ENCODE measurements around the gene LRRTM4.

DNA sequence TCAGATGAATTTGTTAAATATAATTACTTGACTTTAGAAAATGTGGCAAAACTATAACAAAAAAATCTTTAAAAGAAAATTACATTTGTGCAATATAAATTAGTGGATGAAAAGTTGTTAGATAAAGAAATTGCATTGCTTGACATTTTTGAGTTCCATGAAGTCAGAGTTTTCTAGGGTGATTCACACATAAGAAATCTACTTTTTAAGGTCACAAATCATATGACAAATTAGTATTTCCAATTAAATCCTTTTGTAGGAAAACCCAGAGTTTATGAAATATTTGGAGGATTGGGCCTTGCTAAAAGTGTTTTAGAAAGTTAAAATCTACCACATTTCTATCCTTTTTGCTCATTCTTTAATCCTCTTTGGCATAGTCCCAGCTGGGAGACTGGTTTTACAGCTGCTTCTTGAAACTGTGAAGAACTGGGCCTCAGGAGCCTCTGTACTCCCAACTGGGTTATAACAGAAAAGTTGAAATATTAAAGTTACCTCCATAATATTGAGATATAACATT, 289.2 kb downstream of the LRRTM4 start:
- TF ChIP-seq EP300 (IDR thresholded peaks at IDR 0.05; ENCODE audit: borderline replicate concordance in 1 of 2, low read depth in 1 of 2, low read length in 1 of 2) (no peak), RCOR1 (IDR thresholded peaks at IDR 0.05; ENCODE audit: low read length) (no peak), TAF1 (IDR thresholded peaks at IDR 0.05; ENCODE audit: borderline replicate concordance, low read depth, low read length) (no peak), POLR2AphosphoS5 (IDR thresholded peaks at IDR 0.05; ENCODE audit: low read depth, low read length) (no peak), JUND (IDR thresholded peaks at IDR 0.05) (no peak), TEAD4 (IDR thresholded peaks at IDR 0.05; ENCODE audit: borderline replicate concordance, insufficient read depth) (no peak), FOXM1 (IDR thresholded peaks at IDR 0.05; ENCODE audit: low read depth) (no peak), SMC3 (IDR thresholded peaks at IDR 0.05; ENCODE audit: low read depth, low read length) (no peak), MEF2A (IDR thresholded peaks at IDR 0.05; ENCODE audit: borderline replicate concordance, low read depth) (no peak), CHD2 (IDR thresholded peaks at IDR 0.05; ENCODE audit: low read length, partially characterized antibody) (no peak), RFX5 (IDR thresholded peaks at IDR 0.05; ENCODE audit: low read length) (no peak)
- TF ChIP-seq, protein P1, sequence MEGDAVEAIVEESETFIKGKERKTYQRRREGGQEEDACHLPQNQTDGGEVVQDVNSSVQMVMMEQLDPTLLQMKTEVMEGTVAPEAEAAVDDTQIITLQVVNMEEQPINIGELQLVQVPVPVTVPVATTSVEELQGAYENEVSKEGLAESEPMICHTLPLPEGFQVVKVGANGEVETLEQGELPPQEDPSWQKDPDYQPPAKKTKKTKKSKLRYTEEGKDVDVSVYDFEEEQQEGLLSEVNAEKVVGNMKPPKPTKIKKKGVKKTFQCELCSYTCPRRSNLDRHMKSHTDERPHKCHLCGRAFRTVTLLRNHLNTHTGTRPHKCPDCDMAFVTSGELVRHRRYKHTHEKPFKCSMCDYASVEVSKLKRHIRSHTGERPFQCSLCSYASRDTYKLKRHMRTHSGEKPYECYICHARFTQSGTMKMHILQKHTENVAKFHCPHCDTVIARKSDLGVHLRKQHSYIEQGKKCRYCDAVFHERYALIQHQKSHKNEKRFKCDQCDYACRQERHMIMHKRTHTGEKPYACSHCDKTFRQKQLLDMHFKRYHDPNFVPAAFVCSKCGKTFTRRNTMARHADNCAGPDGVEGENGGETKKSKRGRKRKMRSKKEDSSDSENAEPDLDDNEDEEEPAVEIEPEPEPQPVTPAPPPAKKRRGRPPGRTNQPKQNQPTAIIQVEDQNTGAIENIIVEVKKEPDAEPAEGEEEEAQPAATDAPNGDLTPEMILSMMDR (IDR thresholded peaks at IDR 0.05), result no peak
- TF ChIP-seq, protein P2, sequence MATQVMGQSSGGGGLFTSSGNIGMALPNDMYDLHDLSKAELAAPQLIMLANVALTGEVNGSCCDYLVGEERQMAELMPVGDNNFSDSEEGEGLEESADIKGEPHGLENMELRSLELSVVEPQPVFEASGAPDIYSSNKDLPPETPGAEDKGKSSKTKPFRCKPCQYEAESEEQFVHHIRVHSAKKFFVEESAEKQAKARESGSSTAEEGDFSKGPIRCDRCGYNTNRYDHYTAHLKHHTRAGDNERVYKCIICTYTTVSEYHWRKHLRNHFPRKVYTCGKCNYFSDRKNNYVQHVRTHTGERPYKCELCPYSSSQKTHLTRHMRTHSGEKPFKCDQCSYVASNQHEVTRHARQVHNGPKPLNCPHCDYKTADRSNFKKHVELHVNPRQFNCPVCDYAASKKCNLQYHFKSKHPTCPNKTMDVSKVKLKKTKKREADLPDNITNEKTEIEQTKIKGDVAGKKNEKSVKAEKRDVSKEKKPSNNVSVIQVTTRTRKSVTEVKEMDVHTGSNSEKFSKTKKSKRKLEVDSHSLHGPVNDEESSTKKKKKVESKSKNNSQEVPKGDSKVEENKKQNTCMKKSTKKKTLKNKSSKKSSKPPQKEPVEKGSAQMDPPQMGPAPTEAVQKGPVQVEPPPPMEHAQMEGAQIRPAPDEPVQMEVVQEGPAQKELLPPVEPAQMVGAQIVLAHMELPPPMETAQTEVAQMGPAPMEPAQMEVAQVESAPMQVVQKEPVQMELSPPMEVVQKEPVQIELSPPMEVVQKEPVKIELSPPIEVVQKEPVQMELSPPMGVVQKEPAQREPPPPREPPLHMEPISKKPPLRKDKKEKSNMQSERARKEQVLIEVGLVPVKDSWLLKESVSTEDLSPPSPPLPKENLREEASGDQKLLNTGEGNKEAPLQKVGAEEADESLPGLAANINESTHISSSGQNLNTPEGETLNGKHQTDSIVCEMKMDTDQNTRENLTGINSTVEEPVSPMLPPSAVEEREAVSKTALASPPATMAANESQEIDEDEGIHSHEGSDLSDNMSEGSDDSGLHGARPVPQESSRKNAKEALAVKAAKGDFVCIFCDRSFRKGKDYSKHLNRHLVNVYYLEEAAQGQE (IDR thresholded peaks at IDR 0.05; ENCODE audit: low read depth, low read length), result no peak
- TF ChIP-seq, protein P3, sequence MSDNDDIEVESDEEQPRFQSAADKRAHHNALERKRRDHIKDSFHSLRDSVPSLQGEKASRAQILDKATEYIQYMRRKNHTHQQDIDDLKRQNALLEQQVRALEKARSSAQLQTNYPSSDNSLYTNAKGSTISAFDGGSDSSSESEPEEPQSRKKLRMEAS (IDR thresholded peaks at IDR 0.05; ENCODE audit: low read depth), result no peak

Measured in SK-N-SH (cell line).